NB4 (cell line): ENCODE results near the gene AMPD3.

Experiments used
- MYC ChIP-seq: IDR thresholded peaks from 2 replicates; pipeline ENCODE4 v1.6.1; 2011; ENCODE audit warnings: low read depth, low read length
- POLR2A ChIP-seq: IDR thresholded peaks from 2 replicates; pipeline ENCODE4 v1.6.1; 2011; ENCODE audit warnings: mild to moderate bottlenecking; ENCODE audit not compliant: insufficient read length; ENCODE audit errors: extremely low read depth
- TF ChIP-seq, protein P1 (sequence below): IDR thresholded peaks from one replicate; pipeline ENCODE4 v1.5.1; 2012; ENCODE audit warnings: low read depth, low read length
- TF ChIP-seq, protein P2 (sequence below): IDR thresholded peaks from 2 replicates; pipeline ENCODE4 v1.6.1; 2011; ENCODE audit warnings: low read depth, low read length

DNA sequence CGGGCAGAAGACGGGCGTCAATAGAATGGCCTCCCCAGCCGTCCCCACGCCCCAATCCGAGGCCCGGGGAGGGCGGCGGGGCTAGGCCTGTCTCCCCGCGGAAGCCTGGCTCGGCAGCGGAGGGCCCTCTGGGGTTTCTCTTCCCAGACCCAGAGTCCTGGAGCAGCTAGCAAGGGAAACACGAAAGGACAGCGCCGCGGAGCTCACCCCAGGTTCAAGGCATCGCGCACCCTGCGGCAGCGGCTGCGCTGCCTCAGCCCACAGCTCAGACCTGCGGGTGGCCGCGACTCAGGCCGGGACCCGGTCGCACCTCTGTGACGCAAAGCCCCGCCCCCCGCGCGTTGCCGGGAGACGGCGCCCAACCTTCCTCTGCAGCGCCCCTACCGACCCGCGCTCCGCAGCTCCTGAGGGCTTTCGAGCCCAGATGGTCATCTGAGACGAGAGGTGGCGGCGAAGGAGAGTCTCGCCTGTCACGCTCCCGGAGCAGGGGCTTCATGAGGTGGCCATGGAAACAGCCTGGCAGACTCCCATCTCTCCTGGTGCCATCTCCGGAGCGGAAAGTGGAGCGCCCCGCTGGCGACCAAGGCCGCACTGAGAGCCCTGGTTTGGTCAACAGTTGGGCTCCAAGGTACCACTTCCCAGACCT lies 86.0 kb downstream of the AMPD3 start, which contains the start of gene RNF141:
- TF ChIP-seq, protein P1, sequence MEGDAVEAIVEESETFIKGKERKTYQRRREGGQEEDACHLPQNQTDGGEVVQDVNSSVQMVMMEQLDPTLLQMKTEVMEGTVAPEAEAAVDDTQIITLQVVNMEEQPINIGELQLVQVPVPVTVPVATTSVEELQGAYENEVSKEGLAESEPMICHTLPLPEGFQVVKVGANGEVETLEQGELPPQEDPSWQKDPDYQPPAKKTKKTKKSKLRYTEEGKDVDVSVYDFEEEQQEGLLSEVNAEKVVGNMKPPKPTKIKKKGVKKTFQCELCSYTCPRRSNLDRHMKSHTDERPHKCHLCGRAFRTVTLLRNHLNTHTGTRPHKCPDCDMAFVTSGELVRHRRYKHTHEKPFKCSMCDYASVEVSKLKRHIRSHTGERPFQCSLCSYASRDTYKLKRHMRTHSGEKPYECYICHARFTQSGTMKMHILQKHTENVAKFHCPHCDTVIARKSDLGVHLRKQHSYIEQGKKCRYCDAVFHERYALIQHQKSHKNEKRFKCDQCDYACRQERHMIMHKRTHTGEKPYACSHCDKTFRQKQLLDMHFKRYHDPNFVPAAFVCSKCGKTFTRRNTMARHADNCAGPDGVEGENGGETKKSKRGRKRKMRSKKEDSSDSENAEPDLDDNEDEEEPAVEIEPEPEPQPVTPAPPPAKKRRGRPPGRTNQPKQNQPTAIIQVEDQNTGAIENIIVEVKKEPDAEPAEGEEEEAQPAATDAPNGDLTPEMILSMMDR, result peak; percentile 56
- TF ChIP-seq MYC (peak; percentile 60), POLR2A (peak; percentile 93)
- TF ChIP-seq, protein P2, sequence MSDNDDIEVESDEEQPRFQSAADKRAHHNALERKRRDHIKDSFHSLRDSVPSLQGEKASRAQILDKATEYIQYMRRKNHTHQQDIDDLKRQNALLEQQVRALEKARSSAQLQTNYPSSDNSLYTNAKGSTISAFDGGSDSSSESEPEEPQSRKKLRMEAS, result peak; percentile 63; the same call in 1 of the 2 replicates
